GM12892 (cell line): ENCODE data around the gene LRG1.

Experiments
- POLR2A ChIP-seq: IDR thresholded peaks from 2 replicates; pipeline ENCODE4 v1.6.1; 2011; ENCODE audit warnings: low read depth, low read length, control low read depth
- POLR2AphosphoS5 ChIP-seq: IDR thresholded peaks from 2 replicates; pipeline ENCODE4 v1.6.1; 2011; ENCODE audit warnings: low read depth, low read length, control low read depth

- TF ChIP-seq POLR2A (no peak), POLR2AphosphoS5 (no peak)
Observed at GRCh38 chr19:4534836-4535658, 4.8 kb downstream of the LRG1 start, which contains the start of gene PLIN5.
